ENCODE measurements around the gene STAB2. TPM values are rescaled to one million over a fixed set of nuclear protein-coding genes. Genes with fewer than 3 reads are reported as not detected.

STAB2 gene
- total RNA-seq, 2 donors from 2014 or later = under 0.01 TPM; not detected in 1

DNA sequence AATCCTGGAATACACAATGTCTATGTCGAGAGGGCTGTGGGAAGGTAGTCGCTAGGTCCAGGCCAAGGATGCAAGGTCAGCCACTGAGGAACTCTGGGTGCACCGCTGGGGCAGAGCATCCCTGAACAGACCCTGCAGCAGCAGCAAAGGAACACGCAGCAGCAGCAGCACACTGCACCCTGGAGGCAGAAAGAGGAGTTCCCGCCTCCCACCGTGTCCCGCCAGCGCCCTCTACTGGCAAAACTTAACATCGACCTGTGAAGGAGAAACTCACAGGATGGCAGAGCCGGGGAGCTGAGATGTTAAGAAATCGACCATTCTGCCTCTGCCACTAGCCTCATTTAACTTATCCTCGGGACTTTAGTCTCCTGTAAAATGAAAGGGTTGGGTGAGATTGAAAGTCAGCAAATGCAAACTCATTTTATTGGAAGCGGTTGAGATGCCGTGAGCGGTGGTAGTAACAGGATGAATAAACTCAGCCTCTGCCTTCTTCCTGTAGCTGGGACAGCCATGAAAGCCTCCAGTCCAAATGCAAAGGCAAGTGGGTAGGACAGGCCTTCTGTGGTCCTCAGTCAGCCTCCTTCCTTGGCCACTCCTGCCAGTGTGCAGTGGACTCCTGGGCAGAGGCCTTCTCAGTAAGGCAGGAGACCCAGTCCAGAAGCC is 45.6 kb downstream of the STAB2 start:
- Histone ChIP-seq H3K36me3 (replicated peaks in 1 of 2; ENCODE audit: insufficient read depth in 1 of 2, low read depth in 2 of 2) (no peaks in the 10 kb centered on the region), H3K27me3 (no peaks in the 10 kb centered on the region), H3K4me3 (no peak overlapping the region), H3K4me1 (no peaks in the 10 kb centered on the region), H3K9me3 (peaks cover 0 to 4% (median 0%) of the 10 kb centered on the region in 3 donors), H3K27ac (no peak overlapping the region)
- intact Hi-C loops (cut with DNase I) = no loop called here
- TF ChIP-seq POLR2A (IDR thresholded peaks at IDR 0.05) = no peak
- TF ChIP-seq, protein P1, sequence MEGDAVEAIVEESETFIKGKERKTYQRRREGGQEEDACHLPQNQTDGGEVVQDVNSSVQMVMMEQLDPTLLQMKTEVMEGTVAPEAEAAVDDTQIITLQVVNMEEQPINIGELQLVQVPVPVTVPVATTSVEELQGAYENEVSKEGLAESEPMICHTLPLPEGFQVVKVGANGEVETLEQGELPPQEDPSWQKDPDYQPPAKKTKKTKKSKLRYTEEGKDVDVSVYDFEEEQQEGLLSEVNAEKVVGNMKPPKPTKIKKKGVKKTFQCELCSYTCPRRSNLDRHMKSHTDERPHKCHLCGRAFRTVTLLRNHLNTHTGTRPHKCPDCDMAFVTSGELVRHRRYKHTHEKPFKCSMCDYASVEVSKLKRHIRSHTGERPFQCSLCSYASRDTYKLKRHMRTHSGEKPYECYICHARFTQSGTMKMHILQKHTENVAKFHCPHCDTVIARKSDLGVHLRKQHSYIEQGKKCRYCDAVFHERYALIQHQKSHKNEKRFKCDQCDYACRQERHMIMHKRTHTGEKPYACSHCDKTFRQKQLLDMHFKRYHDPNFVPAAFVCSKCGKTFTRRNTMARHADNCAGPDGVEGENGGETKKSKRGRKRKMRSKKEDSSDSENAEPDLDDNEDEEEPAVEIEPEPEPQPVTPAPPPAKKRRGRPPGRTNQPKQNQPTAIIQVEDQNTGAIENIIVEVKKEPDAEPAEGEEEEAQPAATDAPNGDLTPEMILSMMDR (IDR thresholded peaks at IDR 0.05) = peak in 6 of 7 experiments; percentile 18 to 62 (median 42)
- 39 to 44% methylated on average over 13 to 15 of the region's 15 CpGs for WGBS, 2 donors
- no peak for ATAC-seq
- DNase-seq = peak; percentile 18 to 50 (median 26)

DNA sequence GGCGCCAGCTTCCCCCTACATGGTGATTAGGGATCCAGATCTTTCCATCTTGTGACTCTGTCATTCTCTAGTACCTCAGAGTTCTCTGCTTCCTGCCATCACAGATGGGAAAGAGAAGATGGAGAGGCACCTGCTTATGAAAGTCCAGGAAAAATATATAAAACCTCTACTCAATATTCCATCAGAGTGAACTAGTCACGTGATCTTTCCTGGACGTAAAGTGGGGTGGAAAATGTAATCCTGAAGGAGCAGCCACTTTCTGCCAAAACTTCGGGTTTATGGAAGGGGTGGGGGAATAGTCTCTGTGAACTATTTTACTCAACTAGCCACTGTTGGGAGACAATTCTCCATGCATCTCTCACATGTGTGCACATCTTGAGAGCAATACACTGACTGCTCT is 47.7 kb downstream of the STAB2 start:
- Histone ChIP-seq H3K36me3 (replicated peaks in 1 of 2; ENCODE audit: insufficient read depth in 1 of 2, low read depth in 2 of 2) (no peaks in the 10 kb centered on the region), H3K4me3 (no peak overlapping the region), H3K4me1 (no peaks in the 10 kb centered on the region), H3K27me3 (no peaks in the 10 kb centered on the region), H3K27ac (no peak overlapping the region), H3K9me3 (peaks cover 0 to 4% (median 0%) of the 10 kb centered on the region in 3 donors)
- DNase-seq (no peak), ATAC-seq (no peak)
- 69 to 79% methylated on average over 4 of the region's 4 CpGs for WGBS, 2 donors
- TF ChIP-seq, protein P1 (IDR thresholded peaks at IDR 0.05) = no peak
- TF ChIP-seq POLR2A (IDR thresholded peaks at IDR 0.05) = no peak
- intact Hi-C loops (cut with DNase I) = no loop called here

DNA sequence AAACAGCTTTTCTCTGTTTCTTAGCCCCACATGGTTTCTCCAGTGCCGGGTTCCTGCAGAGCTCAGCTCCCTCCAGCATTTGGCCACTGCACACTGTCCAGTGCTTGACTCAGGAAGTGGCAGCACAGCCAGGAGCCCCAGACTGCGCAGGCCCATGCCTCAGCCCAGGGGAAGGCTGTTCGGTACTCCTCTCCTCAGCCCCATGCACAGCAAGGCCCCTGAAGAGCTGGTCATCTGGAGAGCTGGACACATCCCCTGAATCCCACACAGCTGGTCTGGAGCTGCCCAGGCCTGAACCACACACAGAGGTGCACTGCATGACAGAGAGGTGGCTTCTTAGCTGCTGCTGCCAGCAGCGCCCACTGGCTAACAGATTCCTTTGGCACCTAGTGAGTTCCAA is 48.3 kb downstream of the STAB2 start:
- Histone ChIP-seq H3K36me3 (replicated peaks in 1 of 2; ENCODE audit: insufficient read depth in 1 of 2, low read depth in 2 of 2) (no peaks in the 10 kb centered on the region), H3K4me1 (no peaks in the 10 kb centered on the region), H3K9me3 (peaks cover 0 to 4% (median 0%) of the 10 kb centered on the region in 3 donors), H3K4me3 (no peak overlapping the region), H3K27me3 (no peaks in the 10 kb centered on the region), H3K27ac (no peak overlapping the region)
- TF ChIP-seq POLR2A (IDR thresholded peaks at IDR 0.05) = no peak
- TF ChIP-seq, protein P1 (IDR thresholded peaks at IDR 0.05) = no peak
- DNase-seq (no peak), ATAC-seq (no peak)
- WGBS, 2 donors = 84 to 95% methylated on average over 2 to 4 of the region's 4 CpGs
- intact Hi-C loops (cut with DNase I) = no loop called here

DNA sequence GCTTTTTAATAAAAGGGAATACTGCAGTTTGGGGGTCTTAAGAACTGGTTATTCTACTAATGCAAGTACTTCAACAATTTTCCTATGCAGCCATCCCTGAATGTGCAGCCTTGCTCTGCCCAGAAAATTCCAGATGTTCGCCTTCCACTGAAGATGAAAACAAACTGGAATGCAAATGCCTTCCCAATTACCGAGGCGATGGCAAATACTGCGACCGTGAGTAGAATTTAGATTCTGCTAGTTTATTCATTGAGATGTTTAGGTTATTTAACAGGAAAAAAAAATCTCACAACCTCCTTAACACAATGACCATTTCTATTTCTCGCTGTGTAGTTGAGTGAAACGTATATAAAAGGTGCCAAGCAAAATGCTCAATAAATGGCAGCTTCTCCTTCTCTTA is 49.9 kb downstream of the STAB2 start:
- Histone ChIP-seq H3K9me3 (peaks cover 0 to 4% (median 0%) of the 10 kb centered on the region in 3 donors), H3K4me1 (no peaks in the 10 kb centered on the region), H3K27me3 (no peaks in the 10 kb centered on the region), H3K36me3 (replicated peaks in 1 of 2; ENCODE audit: insufficient read depth in 1 of 2, low read depth in 2 of 2) (no peaks in the 10 kb centered on the region), H3K4me3 (no peak overlapping the region), H3K27ac (no peak overlapping the region)
- WGBS, 2 donors = 70 to 72% methylated on average over 7 of the region's 7 CpGs
- intact Hi-C loops (cut with DNase I) = no loop called here
- DNase-seq (no peak), ATAC-seq (no peak)
- TF ChIP-seq, protein P1 (IDR thresholded peaks at IDR 0.05) = no peak
- TF ChIP-seq POLR2A (IDR thresholded peaks at IDR 0.05) = no peak

DNA sequence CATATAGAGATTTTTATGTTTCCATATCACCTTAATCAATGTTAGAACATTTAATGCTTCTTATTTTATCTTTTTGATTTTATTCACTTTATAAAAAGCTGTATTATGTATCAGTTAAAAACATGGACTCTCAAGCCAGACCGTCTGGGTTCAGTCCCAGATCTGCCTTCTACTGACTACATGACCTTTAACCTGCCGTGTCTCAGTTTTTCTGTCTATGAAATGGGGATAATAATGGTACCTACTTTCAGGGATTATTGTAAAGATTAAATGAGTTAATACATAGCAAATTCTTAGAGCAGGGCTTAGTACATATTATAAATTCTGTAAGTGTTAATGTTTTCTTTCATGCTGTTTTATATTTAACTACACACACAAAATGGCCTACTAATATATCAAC is 50.4 kb downstream of the STAB2 start:
- no peaks in the 10 kb centered on the region for H3K36me3 ChIP-seq (replicated peaks in 1 of 2; ENCODE audit: insufficient read depth in 1 of 2, low read depth in 2 of 2)
- peaks cover 0 to 2% (median 0%) of the 10 kb centered on the region in 3 donors for H3K9me3 ChIP-seq
- no peak overlapping the region for H3K27ac ChIP-seq
- DNase-seq = no peak
- no peak for ATAC-seq
- intact Hi-C loops (cut with DNase I) = no loop called here
- no peak overlapping the region for H3K4me3 ChIP-seq
- no peaks in the 10 kb centered on the region for H3K4me1 ChIP-seq
- TF ChIP-seq POLR2A (IDR thresholded peaks at IDR 0.05) = no peak
- TF ChIP-seq, protein P1 (IDR thresholded peaks at IDR 0.05) = no peak
- H3K27me3 ChIP-seq = no peaks in the 10 kb centered on the region
- 49 to 59% methylated on average over 2 of the region's 2 CpGs for WGBS, 2 donors

Measured in body of pancreas (tissue), 4 donors.